ENCODE measurements around the gene VSIG10L2.

The VSIG10L2 gene

GRCh38 chr11:125930076-125930450 is 15.8 kb upstream of the VSIG10L2 start:
- DNase-seq: no peak

GRCh38 chr11:125931116-125931515 is 14.7 kb upstream of the VSIG10L2 start:
- no peak for DNase-seq

- no peak for DNase-seq
Measured at GRCh38 chr11:125931668-125932067, 14.2 kb upstream of the VSIG10L2 start.

GRCh38 chr11:125932301-125932700 is 13.5 kb upstream of the VSIG10L2 start:
- DNase-seq: no peak

- DNase-seq: no peak
Measured at GRCh38 chr11:125933030-125933813, 12.6 kb upstream of the VSIG10L2 start.

GRCh38 chr11:125934473-125934872 is 11.4 kb upstream of the VSIG10L2 start:
- DNase-seq: no peak

GRCh38 chr11:125935056-125935455 is 10.8 kb upstream of the VSIG10L2 start:
- no peak for DNase-seq

- DNase-seq: peak; percentile 58
Measured at GRCh38 chr11:125935618-125936199, 10.1 kb upstream of the VSIG10L2 start.

GRCh38 chr11:125938418-125938817 is 7.4 kb upstream of the VSIG10L2 start:
- no peak for DNase-seq

GRCh38 chr11:125939081-125939521 is 6.7 kb upstream of the VSIG10L2 start:
- no peak for DNase-seq

GRCh38 chr11:125940145-125940544 is 5.7 kb upstream of the VSIG10L2 start:
- no peak for DNase-seq

GRCh38 chr11:125941267-125941618 is 4.6 kb upstream of the VSIG10L2 start:
- DNase-seq: no peak

GRCh38 chr11:125941619-125942611 is 3.9 kb upstream of the VSIG10L2 start:
- peak; percentile 28 for DNase-seq

GRCh38 chr11:125942771-125943428 is 2.9 kb upstream of the VSIG10L2 start:
- no peak for DNase-seq

GRCh38 chr11:125943661-125944349 is 2.0 kb upstream of the VSIG10L2 start:
- DNase-seq: no peak

- DNase-seq: no peak
Measured at GRCh38 chr11:125944350-125945010, 1.4 kb upstream of the VSIG10L2 start.

- no peak for DNase-seq
Measured at GRCh38 chr11:125945011-125945796, 640 bp upstream of the VSIG10L2 start.

GRCh38 chr11:125946712-125947418 is 1.0 kb downstream of the VSIG10L2 start:
- no peak for DNase-seq

GRCh38 chr11:125947419-125948277 is 1.8 kb downstream of the VSIG10L2 start:
- DNase-seq: no peak
